HG03196 (cell line): ENCODE measurements around the gene IZUMO4.

Experiments
- ATAC-seq: cut with Tn5 transposase; IDR thresholded peaks from one replicate; pipeline ENCODE4 v1.9.1; 2021; ENCODE audit not compliant: unreplicated experiment

Gene IZUMO4

GRCh38 chr19:2142173-2142829, 45.6 kb downstream of the IZUMO4 start:
- ATAC-seq: no peak

GRCh38 chr19:2144190-2144589, 47.5 kb downstream of the IZUMO4 start:
- ATAC-seq: no peak

GRCh38 chr19:2145831-2146241, 49.1 kb downstream of the IZUMO4 start:
- ATAC-seq: no peak

- ATAC-seq: no peak
These were observed 51.9 kb downstream of the IZUMO4 start for GRCh38 chr19:2148482-2149135.
